ENCODE measurements around the gene GFRA3. TPM values are rescaled to one million over a fixed set of nuclear protein-coding genes. Genes with fewer than 3 reads are reported as not detected.

GFRA3 gene
- polyA plus RNA-seq, 1 experiment, result not detected

- no peak overlapping the region for H3K27ac ChIP-seq (ENCODE audit: low read depth, low read length)
- peak overlapping the region; percentile 41 for H3K4me3 ChIP-seq (ENCODE audit: low read depth, low read length)
- peaks cover 39% of the 10 kb centered on the region for H3K27me3 ChIP-seq (ENCODE audit: control insufficient read depth, insufficient read depth, low read length)
- no peaks in the 10 kb centered on the region for H3K9me3 ChIP-seq (ENCODE audit: control insufficient read depth, insufficient read depth, low read length)
- ChIA-PET POLR2A (no interaction called here), CTCF (interaction anchor here (0.7 kb wide), 1 partner anchor 19 kb away, joined by 3 read pairs; no protein-coding TSS in a partner anchor)
- no peak; the same call in 1 of the 2 replicates for TF ChIP-seq CTCF (IDR thresholded peaks at IDR 0.05; ENCODE audit: low read depth, low read length)
- DNase-seq (ENCODE audit: low read depth, low spot score), result no peak
Measured at GRCh38 chr5:138241688-138242571, 32.5 kb downstream of the GFRA3 start.

GRCh38 chr5:138240650-138241385, 33.6 kb downstream of the GFRA3 start:
- TF ChIP-seq CTCF (IDR thresholded peaks at IDR 0.05; ENCODE audit: low read depth, low read length), result no peak
- Histone ChIP-seq H3K4me3 (ENCODE audit: low read depth, low read length) (no peak overlapping the region), H3K27me3 (ENCODE audit: control insufficient read depth, insufficient read depth, low read length) (peaks cover 41% of the 10 kb centered on the region), H3K27ac (ENCODE audit: low read depth, low read length) (no peak overlapping the region), H3K9me3 (ENCODE audit: control insufficient read depth, insufficient read depth, low read length) (no peaks in the 10 kb centered on the region)
- ChIA-PET CTCF (no interaction called here), POLR2A (interaction anchor here (0.7 kb wide), 1 partner anchor 34 kb away, joined by 5 read pairs; the partner anchor contains the start of gene GFRA3)
- DNase-seq (ENCODE audit: low read depth, low spot score), result no peak

- H3K27ac ChIP-seq (ENCODE audit: low read depth, low read length), result no peak overlapping the region
- ChIA-PET CTCF (interaction anchor here (1.6 kb wide), 1 partner anchor 45 kb away, joined by 3 read pairs; no protein-coding TSS in a partner anchor), POLR2A (no interaction called here)
- peaks cover 31% of the 10 kb centered on the region for H3K27me3 ChIP-seq (ENCODE audit: control insufficient read depth, insufficient read depth, low read length)
- H3K9me3 ChIP-seq (ENCODE audit: control insufficient read depth, insufficient read depth, low read length), result no peaks in the 10 kb centered on the region
- no peak overlapping the region for H3K4me3 ChIP-seq (ENCODE audit: low read depth, low read length)
- TF ChIP-seq CTCF (IDR thresholded peaks at IDR 0.05; ENCODE audit: low read depth, low read length), result no peak
- no peak for DNase-seq (ENCODE audit: low read depth, low spot score)
Measured at GRCh38 chr5:138238034-138238433, 36.4 kb downstream of the GFRA3 start.

- Histone ChIP-seq H3K27me3 (ENCODE audit: control insufficient read depth, insufficient read depth, low read length) (peaks cover 10% of the 10 kb centered on the region), H3K9me3 (ENCODE audit: control insufficient read depth, insufficient read depth, low read length) (no peaks in the 10 kb centered on the region), H3K27ac (ENCODE audit: low read depth, low read length) (no peak overlapping the region), H3K4me3 (ENCODE audit: low read depth, low read length) (no peak overlapping the region)
- CTCF ChIA-PET, result interaction anchor here (1.9 to 4.5 kb wide), 2 partner anchors 12 to 49 kb away, joined by 5 to 33 read pairs; no protein-coding TSS in a partner anchor
- POLR2A ChIA-PET, result no interaction called here
- TF ChIP-seq CTCF (IDR thresholded peaks at IDR 0.05; ENCODE audit: low read depth, low read length), result no peak
- DNase-seq (ENCODE audit: low read depth, low spot score), result no peak
Measured at GRCh38 chr5:138234651-138235050, 39.8 kb downstream of the GFRA3 start.
